Mucosa of descending colon (tissue), 3 donors: ENCODE results near the gene DPYSL5. TPM values are rescaled to one million over a fixed set of nuclear protein-coding genes. Genes with fewer than 3 reads are reported as not detected.

Source experiments
- ATAC-seq: fragments of 200-7000 bp; cut with Tn5 transposase; one replicate; pipeline ENCODE4 v1.9.1; 2020; ENCODE audit warnings: mild to moderate bottlenecking, moderate library complexity
- DNase-seq, 3 donors: peaks; one replicate each; pipeline ENCODE4 v3.0.0-alpha.2; 2020
- H3K36me3 ChIP-seq: fragments of 200-600 bp; one replicate; pipeline ENCODE4 v1.8.0; 2021; ENCODE audit warnings: low read depth, mild to moderate bottlenecking
- H3K4me1 ChIP-seq: fragments of 200-600 bp; one replicate; pipeline ENCODE4 v1.8.0; 2021; ENCODE audit warnings: low read depth, mild to moderate bottlenecking
- H3K4me3 ChIP-seq: fragments of 200-600 bp; one replicate; pipeline ENCODE4 v1.8.0; 2021; ENCODE audit warnings: mild to moderate bottlenecking
- H3K9me3 ChIP-seq: fragments of 200-600 bp; one replicate; pipeline ENCODE4 v1.8.0; 2021; ENCODE audit warnings: mild to moderate bottlenecking
- intact Hi-C, 2 donors: fragments of 100-400 bp; cut with DNase I in 1 of 2; cut with micrococcal nuclease in 1 of 2; formaldehyde crosslinking; loops; one replicate each; pipeline versions ENCODE4 v1.11.0 to v1.11.1; 2022; cut with DNase I, micrococcal nuclease
- total RNA-seq, 3 donors: library from RNA; stranded (reverse); fragmentation: NEBNext Ultra II Directional in 2 of 3; extraction: Animal tissue kit (Norgen Biotek cat#: 25700) in 2 of 3; gene quantifications; one replicate each; pipeline versions ENCODE4 v1.2.1 to v1.2.4, GENCODE V29; 2021 to 2023
- TF ChIP-seq, protein P1 (sequence below): fragments of 200-600 bp; IDR thresholded peaks from one replicate; pipeline ENCODE4 v1.8.0; 2022; ENCODE audit warnings: antibody characterized with exemption, mild to moderate bottlenecking
- donor health status: DM: no; HTN: no; CAD: no; lungs with moderate emphysema.
- donor health status: DM: no; HTN: no; CAD: no.
- donor health status: DM: no; HTN: yes; CAD: no.

Gene DPYSL5
- total RNA-seq, 3 donors from 2014 or later, result 0.24 to 1.3 (median 0.38) TPM

DNA sequence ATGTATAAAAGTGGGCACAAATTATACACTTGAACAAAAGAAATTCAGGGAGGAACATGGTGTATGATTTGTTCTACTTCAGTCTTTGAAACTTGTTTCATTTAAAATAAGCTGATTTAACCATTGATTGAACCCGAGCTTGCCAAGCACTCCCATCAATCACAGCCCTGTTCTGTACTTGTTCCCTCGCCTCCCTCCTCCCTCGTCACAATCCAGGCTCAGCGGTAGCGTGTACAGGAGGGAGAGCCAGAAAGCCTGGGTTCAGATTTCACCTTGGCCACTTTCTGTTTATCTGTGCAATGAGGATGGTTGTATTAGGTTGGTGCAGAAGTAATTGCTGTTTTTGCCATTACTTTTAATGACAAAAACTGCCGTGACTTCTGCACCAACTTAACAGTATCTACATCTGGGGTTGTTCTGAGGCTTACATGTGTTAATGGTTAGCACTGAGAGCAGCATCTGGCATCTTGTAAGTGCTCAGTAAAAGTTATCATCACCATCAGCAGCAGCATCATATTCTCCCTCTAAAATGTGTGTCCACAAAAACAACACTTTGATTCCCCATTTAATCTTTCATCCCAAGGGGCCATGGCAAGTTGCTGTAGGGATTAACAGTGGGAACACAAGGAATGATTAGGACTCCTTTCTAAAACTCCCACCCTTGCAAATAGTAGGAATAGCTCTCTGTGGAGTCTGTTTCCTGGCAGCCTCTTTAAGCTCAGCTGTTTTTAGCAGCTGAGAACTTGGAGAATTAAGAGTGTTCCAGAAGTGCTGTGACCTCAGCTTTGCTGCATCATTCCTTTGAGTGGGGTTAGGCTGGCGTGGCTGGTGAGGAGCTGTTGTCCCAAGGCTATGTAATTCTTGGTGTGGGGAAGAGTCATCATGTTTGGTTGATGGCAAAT, 4.7 kb downstream of the DPYSL5 start:
- intact Hi-C loops, result no loop called here
- Histone ChIP-seq H3K36me3 (no peaks in the 10 kb centered on the region), H3K9me3 (no peaks in the 10 kb centered on the region), H3K4me3 (no peak overlapping the region), H3K4me1 (peaks cover 14% of the 10 kb centered on the region)
- no peak for DNase-seq
- TF ChIP-seq, protein P1, sequence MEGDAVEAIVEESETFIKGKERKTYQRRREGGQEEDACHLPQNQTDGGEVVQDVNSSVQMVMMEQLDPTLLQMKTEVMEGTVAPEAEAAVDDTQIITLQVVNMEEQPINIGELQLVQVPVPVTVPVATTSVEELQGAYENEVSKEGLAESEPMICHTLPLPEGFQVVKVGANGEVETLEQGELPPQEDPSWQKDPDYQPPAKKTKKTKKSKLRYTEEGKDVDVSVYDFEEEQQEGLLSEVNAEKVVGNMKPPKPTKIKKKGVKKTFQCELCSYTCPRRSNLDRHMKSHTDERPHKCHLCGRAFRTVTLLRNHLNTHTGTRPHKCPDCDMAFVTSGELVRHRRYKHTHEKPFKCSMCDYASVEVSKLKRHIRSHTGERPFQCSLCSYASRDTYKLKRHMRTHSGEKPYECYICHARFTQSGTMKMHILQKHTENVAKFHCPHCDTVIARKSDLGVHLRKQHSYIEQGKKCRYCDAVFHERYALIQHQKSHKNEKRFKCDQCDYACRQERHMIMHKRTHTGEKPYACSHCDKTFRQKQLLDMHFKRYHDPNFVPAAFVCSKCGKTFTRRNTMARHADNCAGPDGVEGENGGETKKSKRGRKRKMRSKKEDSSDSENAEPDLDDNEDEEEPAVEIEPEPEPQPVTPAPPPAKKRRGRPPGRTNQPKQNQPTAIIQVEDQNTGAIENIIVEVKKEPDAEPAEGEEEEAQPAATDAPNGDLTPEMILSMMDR, result no peak
- no peak for ATAC-seq

DNA sequence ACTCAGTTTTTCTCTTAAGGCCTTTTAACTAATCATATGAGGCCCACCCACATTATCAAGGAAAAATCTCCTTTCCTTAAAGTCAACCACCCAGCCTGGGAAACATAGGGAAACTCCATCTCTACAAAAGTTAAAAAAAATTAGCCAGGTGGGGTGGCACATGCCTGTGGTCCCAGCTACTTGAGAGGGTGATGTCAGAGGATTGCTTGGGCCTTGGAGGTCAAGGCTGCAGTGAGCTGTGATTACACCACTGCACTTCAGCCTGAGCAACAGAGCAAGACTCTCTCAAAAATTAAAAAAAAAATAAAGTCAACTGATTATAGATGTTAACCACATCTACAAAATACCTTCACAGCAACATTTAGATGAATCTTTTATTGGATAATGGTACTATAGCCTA, 5.8 kb downstream of the DPYSL5 start:
- Histone ChIP-seq H3K4me1 (peaks cover 4% of the 10 kb centered on the region), H3K36me3 (no peaks in the 10 kb centered on the region), H3K9me3 (no peaks in the 10 kb centered on the region), H3K4me3 (no peak overlapping the region)
- ATAC-seq (no peak), DNase-seq (no peak)
- intact Hi-C loops, result no loop called here
- TF ChIP-seq, protein P1, result no peak

DNA sequence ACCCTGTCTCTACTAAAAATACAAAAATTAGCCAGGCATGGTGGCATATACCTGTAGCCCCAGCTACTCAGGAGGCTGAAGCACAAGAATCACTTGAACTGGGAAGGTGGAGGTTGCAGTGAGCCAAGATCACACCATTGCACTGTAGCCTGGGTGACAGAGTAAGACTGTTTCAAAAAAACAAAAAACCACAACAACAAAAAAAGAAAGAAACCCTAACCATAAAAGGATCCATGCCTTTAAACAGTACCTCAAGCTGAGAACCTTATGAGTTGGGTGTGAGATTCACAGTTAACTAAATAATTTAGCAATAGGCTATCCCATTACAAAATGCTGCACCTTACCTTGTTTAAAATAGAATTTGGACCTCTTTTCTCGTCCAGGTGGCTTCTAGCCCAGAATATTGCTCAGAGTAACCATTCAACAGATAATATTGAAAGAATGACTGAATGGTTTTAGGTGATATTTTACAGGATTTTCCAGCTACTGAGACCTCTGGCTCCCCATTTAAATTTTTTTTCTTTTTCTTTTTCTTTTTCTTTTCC, 6.4 kb downstream of the DPYSL5 start:
- ATAC-seq, result no peak

DNA sequence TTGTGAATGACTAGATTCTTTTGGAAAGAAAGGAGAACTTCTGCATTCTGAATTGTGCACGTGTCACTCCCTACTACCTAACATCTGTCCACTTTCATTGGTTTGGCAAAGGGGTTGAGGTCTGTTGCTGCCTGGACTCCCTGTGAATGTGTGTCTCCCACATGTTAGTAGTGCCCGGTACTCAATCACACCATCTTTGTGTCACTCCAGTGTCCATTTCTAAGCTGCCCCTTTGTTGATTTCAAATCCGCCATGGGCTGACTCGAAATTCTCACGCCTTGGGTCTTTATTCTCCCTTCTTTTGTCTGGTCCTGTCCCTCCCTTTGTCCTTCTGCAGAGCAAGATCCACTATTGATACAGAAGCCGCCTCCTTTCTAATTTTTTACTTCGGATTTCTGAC, 7.5 kb downstream of the DPYSL5 start:
- Histone ChIP-seq H3K4me3 (no peak overlapping the region), H3K9me3 (no peaks in the 10 kb centered on the region), H3K36me3 (no peaks in the 10 kb centered on the region), H3K4me1 (no peaks in the 10 kb centered on the region)
- intact Hi-C loops, result no loop called here
- no peak for ATAC-seq
- no peak for DNase-seq
- TF ChIP-seq, protein P1, result no peak

More for the DNA sequence above, 6.4 kb downstream of the DPYSL5 start:
- no peak overlapping the region for H3K4me3 ChIP-seq
- H3K9me3 ChIP-seq, result no peaks in the 10 kb centered on the region
- TF ChIP-seq, protein P1, result no peak
- peaks cover 3% of the 10 kb centered on the region for H3K4me1 ChIP-seq
- no peak for DNase-seq
- intact Hi-C loops, result no loop called here
- no peaks in the 10 kb centered on the region for H3K36me3 ChIP-seq

DNA sequence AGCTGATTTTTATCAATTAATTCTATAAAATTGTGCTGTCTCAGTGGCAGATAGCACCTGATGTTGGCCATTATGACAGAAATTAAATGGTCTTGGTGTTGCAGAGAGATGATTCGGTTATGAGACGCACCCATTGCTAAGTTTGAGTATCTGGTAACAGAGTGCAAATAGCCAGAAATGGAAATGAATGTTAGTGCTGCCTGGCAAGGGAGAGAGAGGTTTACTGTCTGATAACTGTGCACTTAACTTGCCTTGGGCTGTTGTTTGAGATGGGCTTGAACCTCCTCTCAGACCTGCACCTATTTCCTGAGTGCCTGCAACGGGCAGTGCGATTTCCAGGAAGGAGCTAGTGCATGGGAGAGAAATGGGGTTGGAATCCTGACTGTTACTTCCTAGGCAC, 11.7 kb downstream of the DPYSL5 start:
- Histone ChIP-seq H3K4me3 (no peak overlapping the region), H3K9me3 (no peaks in the 10 kb centered on the region), H3K36me3 (no peaks in the 10 kb centered on the region), H3K4me1 (no peaks in the 10 kb centered on the region)
- DNase-seq (no peak), ATAC-seq (no peak)
- TF ChIP-seq, protein P1, result no peak
- intact Hi-C loops, result no loop called here
